ENCODE data around the gene MAB21L4.

DNA sequence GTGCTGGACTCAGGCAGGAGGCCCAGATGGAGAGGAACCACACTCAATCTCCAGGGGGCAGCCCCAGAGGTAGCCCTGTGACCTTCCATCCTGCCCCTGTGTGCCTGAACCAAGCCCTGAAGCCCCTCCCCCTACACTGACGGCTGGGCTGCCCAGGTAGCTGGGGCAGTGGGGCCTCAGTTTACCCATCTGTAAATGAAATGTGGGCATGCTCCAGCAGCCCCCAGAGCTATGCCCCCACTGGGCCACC is 26.0 kb upstream of the MAB21L4 start:
- TF ChIP-seq, protein P1, sequence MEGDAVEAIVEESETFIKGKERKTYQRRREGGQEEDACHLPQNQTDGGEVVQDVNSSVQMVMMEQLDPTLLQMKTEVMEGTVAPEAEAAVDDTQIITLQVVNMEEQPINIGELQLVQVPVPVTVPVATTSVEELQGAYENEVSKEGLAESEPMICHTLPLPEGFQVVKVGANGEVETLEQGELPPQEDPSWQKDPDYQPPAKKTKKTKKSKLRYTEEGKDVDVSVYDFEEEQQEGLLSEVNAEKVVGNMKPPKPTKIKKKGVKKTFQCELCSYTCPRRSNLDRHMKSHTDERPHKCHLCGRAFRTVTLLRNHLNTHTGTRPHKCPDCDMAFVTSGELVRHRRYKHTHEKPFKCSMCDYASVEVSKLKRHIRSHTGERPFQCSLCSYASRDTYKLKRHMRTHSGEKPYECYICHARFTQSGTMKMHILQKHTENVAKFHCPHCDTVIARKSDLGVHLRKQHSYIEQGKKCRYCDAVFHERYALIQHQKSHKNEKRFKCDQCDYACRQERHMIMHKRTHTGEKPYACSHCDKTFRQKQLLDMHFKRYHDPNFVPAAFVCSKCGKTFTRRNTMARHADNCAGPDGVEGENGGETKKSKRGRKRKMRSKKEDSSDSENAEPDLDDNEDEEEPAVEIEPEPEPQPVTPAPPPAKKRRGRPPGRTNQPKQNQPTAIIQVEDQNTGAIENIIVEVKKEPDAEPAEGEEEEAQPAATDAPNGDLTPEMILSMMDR (IDR thresholded peaks at IDR 0.05) = no peak
- TF ChIP-seq POLR2A (IDR thresholded peaks at IDR 0.05) = no peak
